ENCODE data around the gene CNBP.
"Not testable (repeated sequence)": the region's sequence is repeated elsewhere in the genome, so short reads cannot be mapped to it uniquely, and the experiment has no call there.

The CNBP gene

GRCh38 chr3:129184784-129185542 lies 1.3 kb upstream of the CNBP start:
- not testable (repeated sequence) for H3K27me3 ChIP-seq (ENCODE audit: control insufficient read depth, insufficient read depth, low read length); H3K36me3 ChIP-seq (ENCODE audit: control insufficient read depth, insufficient read depth, low read length); H3K27ac ChIP-seq (ENCODE audit: low read length); H3K4me3 ChIP-seq (ENCODE audit: low read length); H3K9me3 ChIP-seq (ENCODE audit: control insufficient read depth, insufficient read depth, low read length); DNase-seq (ENCODE audit: low read depth, low spot score); H3K4me1 ChIP-seq (ENCODE audit: control insufficient read depth, insufficient read depth, low read length)
- no CpG with 5 or more reads among the region's 20 CpGs for WGBS (ENCODE audit: insufficient coverage, insufficient read length)

GRCh38 chr3:129184396-129184657 lies 631 bp upstream of the CNBP start:
- no peak for DNase-seq (ENCODE audit: low read depth, low spot score)
- WGBS (ENCODE audit: insufficient coverage, insufficient read length) = no CpG with 5 or more reads among the region's 5 CpGs
- Histone ChIP-seq H3K27ac (ENCODE audit: low read length) (no peak overlapping the region), H3K9me3 (ENCODE audit: control insufficient read depth, insufficient read depth, low read length) (no peaks in the 10 kb centered on the region), H3K4me1 (ENCODE audit: control insufficient read depth, insufficient read depth, low read length) (no peaks in the 10 kb centered on the region), H3K4me3 (ENCODE audit: low read length) (peak overlapping the region; percentile 84; the same call in 1 of the 2 replicates), H3K27me3 (ENCODE audit: control insufficient read depth, insufficient read depth, low read length) (no peaks in the 10 kb centered on the region), H3K36me3 (ENCODE audit: control insufficient read depth, insufficient read depth, low read length) (no peaks in the 10 kb centered on the region)

- Histone ChIP-seq H3K27me3 (ENCODE audit: control insufficient read depth, insufficient read depth, low read length) (no peaks in the 10 kb centered on the region), H3K36me3 (ENCODE audit: control insufficient read depth, insufficient read depth, low read length) (no peaks in the 10 kb centered on the region; the same call in 1 of the 2 replicates), H3K27ac (ENCODE audit: low read length) (no peak overlapping the region), H3K4me3 (ENCODE audit: low read length) (peak overlapping the region; percentile 84), H3K9me3 (ENCODE audit: control insufficient read depth, insufficient read depth, low read length) (no peaks in the 10 kb centered on the region), H3K4me1 (ENCODE audit: control insufficient read depth, insufficient read depth, low read length) (no peaks in the 10 kb centered on the region)
- no peak for DNase-seq (ENCODE audit: low read depth, low spot score)
- WGBS (ENCODE audit: insufficient coverage, insufficient read length) = no CpG with 5 or more reads among the region's 24 CpGs
These were observed 1.1 kb downstream of the CNBP start for GRCh38 chr3:129182390-129183185.

DNA sequence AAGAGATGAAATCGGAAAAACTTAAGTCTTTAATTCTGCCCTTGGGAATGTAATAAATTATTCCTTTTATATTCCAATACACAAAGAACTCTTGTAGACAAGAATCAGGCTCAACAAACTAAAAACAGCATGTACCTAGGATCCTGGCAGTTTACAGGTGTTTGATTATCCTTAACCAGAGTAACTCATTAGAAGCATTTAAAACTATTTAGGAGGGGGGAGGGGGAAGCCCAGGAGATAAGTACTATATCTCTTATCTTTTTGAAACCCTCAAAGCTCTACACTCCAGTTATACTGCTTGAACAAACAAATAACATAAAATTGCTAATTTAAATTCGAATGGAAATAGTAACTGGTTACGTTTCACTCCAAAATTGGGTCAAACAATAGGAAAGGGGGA lies 1.9 kb downstream of the CNBP start:
- no peaks in the 10 kb centered on the region for H3K27me3 ChIP-seq (ENCODE audit: control insufficient read depth, insufficient read depth, low read length)
- H3K4me1 ChIP-seq (ENCODE audit: control insufficient read depth, insufficient read depth, low read length) = no peaks in the 10 kb centered on the region
- no peaks in the 10 kb centered on the region; the same call in 1 of the 2 replicates for H3K36me3 ChIP-seq (ENCODE audit: control insufficient read depth, insufficient read depth, low read length)
- DNase-seq (ENCODE audit: low read depth, low spot score) = no peak
- WGBS (ENCODE audit: insufficient coverage, insufficient read length) = no CpG with 5 or more reads among the region's 3 CpGs
- H3K4me3 ChIP-seq (ENCODE audit: low read length) = peak overlapping the region; percentile 8; the same call in 1 of the 2 replicates
- no peaks in the 10 kb centered on the region for H3K9me3 ChIP-seq (ENCODE audit: control insufficient read depth, insufficient read depth, low read length)
- no peak overlapping the region for H3K27ac ChIP-seq (ENCODE audit: low read length)

GRCh38 chr3:129180461-129180860 lies 3.2 kb downstream of the CNBP start:
- no peaks in the 10 kb centered on the region for H3K4me1 ChIP-seq (ENCODE audit: control insufficient read depth, insufficient read depth, low read length)
- no peaks in the 10 kb centered on the region for H3K27me3 ChIP-seq (ENCODE audit: control insufficient read depth, insufficient read depth, low read length)
- WGBS (ENCODE audit: insufficient coverage, insufficient read length) = no CpG with 5 or more reads among the region's 1 CpG
- DNase-seq (ENCODE audit: low read depth, low spot score) = no peak
- H3K27ac ChIP-seq (ENCODE audit: low read length) = no peak overlapping the region
- H3K4me3 ChIP-seq (ENCODE audit: low read length) = no peak overlapping the region
- H3K9me3 ChIP-seq (ENCODE audit: control insufficient read depth, insufficient read depth, low read length) = no peaks in the 10 kb centered on the region
- no peaks in the 10 kb centered on the region; the same call in 1 of the 2 replicates for H3K36me3 ChIP-seq (ENCODE audit: control insufficient read depth, insufficient read depth, low read length)

DNA sequence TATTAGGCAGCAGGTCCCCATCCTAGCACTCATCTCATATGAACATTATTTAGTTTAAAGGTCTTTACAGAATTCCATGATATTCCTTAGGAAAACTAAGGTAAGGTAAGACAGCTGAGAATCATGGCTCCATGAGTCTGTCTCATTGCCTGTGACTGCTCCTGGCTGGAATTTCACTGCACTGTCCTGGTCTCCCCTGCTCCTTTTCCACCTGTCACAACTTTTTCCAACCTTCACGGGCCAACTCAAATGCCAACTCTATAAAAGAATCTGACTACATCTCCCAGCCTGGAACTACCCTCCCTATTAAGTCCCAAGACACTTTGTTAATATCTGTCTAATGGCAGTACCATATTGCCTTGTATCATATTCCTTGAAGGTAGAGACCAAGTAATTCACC lies 7.6 kb downstream of the CNBP start:
- Histone ChIP-seq H3K27ac (ENCODE audit: low read length) (no peak overlapping the region), H3K4me1 (ENCODE audit: control insufficient read depth, insufficient read depth, low read length) (no peaks in the 10 kb centered on the region), H3K4me3 (ENCODE audit: low read length) (no peak overlapping the region), H3K9me3 (ENCODE audit: control insufficient read depth, insufficient read depth, low read length) (no peaks in the 10 kb centered on the region), H3K36me3 (ENCODE audit: control insufficient read depth, insufficient read depth, low read length) (peaks cover 4% of the 10 kb centered on the region; the same call in 1 of the 2 replicates), H3K27me3 (ENCODE audit: control insufficient read depth, insufficient read depth, low read length) (no peaks in the 10 kb centered on the region)
- WGBS (ENCODE audit: insufficient coverage, insufficient read length) = no CpG with 5 or more reads among the region's 1 CpG
- DNase-seq (ENCODE audit: low read depth, low spot score) = no peak

GRCh38 chr3:129173725-129174124 lies 10.0 kb downstream of the CNBP start:
- no peaks in the 10 kb centered on the region for H3K27me3 ChIP-seq (ENCODE audit: control insufficient read depth, insufficient read depth, low read length)
- H3K4me3 ChIP-seq (ENCODE audit: low read length) = no peak overlapping the region
- no peaks in the 10 kb centered on the region for H3K9me3 ChIP-seq (ENCODE audit: control insufficient read depth, insufficient read depth, low read length)
- DNase-seq (ENCODE audit: low read depth, low spot score) = no peak
- H3K27ac ChIP-seq (ENCODE audit: low read length) = no peak overlapping the region
- 100% methylated on average over 1 of the region's 4 CpGs for WGBS (ENCODE audit: insufficient coverage, insufficient read length)
- peaks cover 16% of the 10 kb centered on the region; the same call in 1 of the 2 replicates for H3K36me3 ChIP-seq (ENCODE audit: control insufficient read depth, insufficient read depth, low read length)
- no peaks in the 10 kb centered on the region for H3K4me1 ChIP-seq (ENCODE audit: control insufficient read depth, insufficient read depth, low read length)

GRCh38 chr3:129173206-129173605 lies 10.5 kb downstream of the CNBP start:
- Histone ChIP-seq H3K27me3 (ENCODE audit: control insufficient read depth, insufficient read depth, low read length) (no peaks in the 10 kb centered on the region), H3K27ac (ENCODE audit: low read length) (no peak overlapping the region), H3K4me1 (ENCODE audit: control insufficient read depth, insufficient read depth, low read length) (no peaks in the 10 kb centered on the region), H3K9me3 (ENCODE audit: control insufficient read depth, insufficient read depth, low read length) (no peaks in the 10 kb centered on the region), H3K4me3 (ENCODE audit: low read length) (no peak overlapping the region), H3K36me3 (ENCODE audit: control insufficient read depth, insufficient read depth, low read length) (peaks cover 16% of the 10 kb centered on the region; the same call in 1 of the 2 replicates)
- no CpG with 5 or more reads among the region's 2 CpGs for WGBS (ENCODE audit: insufficient coverage, insufficient read length)
- no peak for DNase-seq (ENCODE audit: low read depth, low spot score)

GRCh38 chr3:129166579-129167332 lies 16.9 kb downstream of the CNBP start:
- Histone ChIP-seq H3K9me3 (ENCODE audit: control insufficient read depth, insufficient read depth, low read length) (no peaks in the 10 kb centered on the region), H3K36me3 (ENCODE audit: control insufficient read depth, insufficient read depth, low read length) (peaks cover 28% of the 10 kb centered on the region; the same call in 1 of the 2 replicates), H3K4me1 (ENCODE audit: control insufficient read depth, insufficient read depth, low read length) (no peaks in the 10 kb centered on the region), H3K27ac (ENCODE audit: low read length) (no peak overlapping the region), H3K4me3 (ENCODE audit: low read length) (no peak overlapping the region), H3K27me3 (ENCODE audit: control insufficient read depth, insufficient read depth, low read length) (no peaks in the 10 kb centered on the region)
- no peak for DNase-seq (ENCODE audit: low read depth, low spot score)
- WGBS (ENCODE audit: insufficient coverage, insufficient read length) = no CpG with 5 or more reads among the region's 15 CpGs

DNA sequence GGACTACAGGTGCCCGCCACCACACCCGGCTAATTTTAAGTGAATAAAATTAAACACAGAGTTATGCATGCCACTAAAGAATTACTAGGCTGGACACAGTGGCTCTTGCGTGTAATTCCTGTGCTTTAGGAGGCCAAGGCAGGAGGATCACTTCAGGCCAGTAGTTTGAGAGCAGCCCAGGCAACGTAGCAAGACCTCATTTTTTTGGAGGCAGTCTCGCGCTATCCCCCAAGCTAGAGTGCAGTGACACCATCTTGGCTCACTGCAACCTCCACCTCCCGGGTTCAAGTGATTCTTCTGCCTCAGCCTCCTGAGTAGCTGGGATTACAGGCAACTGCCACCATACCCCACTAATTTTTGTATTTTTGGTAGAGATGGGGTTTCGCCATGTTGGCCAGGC lies 18.1 kb downstream of the CNBP start:
- WGBS (ENCODE audit: insufficient coverage, insufficient read length) = no CpG with 5 or more reads among the region's 8 CpGs
- not testable (repeated sequence) for H3K27me3 ChIP-seq (ENCODE audit: control insufficient read depth, insufficient read depth, low read length); H3K9me3 ChIP-seq (ENCODE audit: control insufficient read depth, insufficient read depth, low read length); H3K4me3 ChIP-seq (ENCODE audit: low read length); H3K27ac ChIP-seq (ENCODE audit: low read length); DNase-seq (ENCODE audit: low read depth, low spot score); H3K4me1 ChIP-seq (ENCODE audit: control insufficient read depth, insufficient read depth, low read length)
- H3K36me3 ChIP-seq (ENCODE audit: control insufficient read depth, insufficient read depth, low read length) = peaks cover 20% of the 10 kb centered on the region; the same call in 1 of the 2 replicates

All from iPS DF 6.9 (cell line).